ENCODE data around the gene ATXN1.

- no peak for TF ChIP-seq GATA3 (IDR thresholded peaks at IDR 0.05; ENCODE audit: low read depth, low read length)
- no peak for TF ChIP-seq GATA2 (IDR thresholded peaks at IDR 0.05; ENCODE audit: low read depth, low read length)
Measured at GRCh38 chr6:16274885-16275589, 486.2 kb downstream of the ATXN1 start.
